H9 (cell line): Measurements from ENCODE around the gene CLTCL1. TPM values are rescaled to one million over a fixed set of nuclear protein-coding genes. Genes with fewer than 3 reads are reported as not detected.

Source experiments
- DNase-seq: peaks from one replicate; pipeline ENCODE4 v3.0.0-alpha.2; 2017
- H2AFZ ChIP-seq: one replicate; pipeline ENCODE4 v1.6.1; 2013; ENCODE audit warnings: mild to moderate bottlenecking, low read length, control low read depth, moderate library complexity
- H2AK5ac ChIP-seq: 2 replicates; pipeline ENCODE4 v1.6.1; 2013; ENCODE audit warnings: low read length, control low read depth, mixed read lengths; ENCODE audit not compliant: insufficient read length
- H2BK120ac ChIP-seq: one replicate; pipeline ENCODE4 v1.6.1; 2013; ENCODE audit warnings: low read depth, mild to moderate bottlenecking, low read length, control low read depth, inconsistent platforms; ENCODE audit not compliant: poor library complexity, severe bottlenecking
- H2BK12ac ChIP-seq: 2 replicates; pipeline ENCODE4 v1.6.1; 2013; ENCODE audit warnings: low read length, control low read depth, mixed read lengths, low read depth; ENCODE audit not compliant: insufficient read length
- H2BK15ac ChIP-seq: 2 replicates; pipeline ENCODE4 v1.6.1; 2013; ENCODE audit warnings: low read depth, low read length, control low read depth
- H2BK20ac ChIP-seq: one replicate; pipeline ENCODE4 v1.6.1; 2013; ENCODE audit warnings: low read depth, mild to moderate bottlenecking, low read length, control low read depth, inconsistent platforms; ENCODE audit not compliant: poor library complexity, severe bottlenecking
- H2BK5ac ChIP-seq: 2 replicates; pipeline ENCODE4 v1.6.1; 2013; ENCODE audit warnings: low read length, control low read depth, mixed read lengths; ENCODE audit not compliant: insufficient read length
- H3K14ac ChIP-seq: 2 replicates; pipeline ENCODE4 v1.6.1; 2013; ENCODE audit warnings: low read length, control low read depth; ENCODE audit not compliant: insufficient read depth
- H3K18ac ChIP-seq: 2 replicates; pipeline ENCODE4 v1.6.1; 2013; ENCODE audit warnings: low read depth, mild to moderate bottlenecking, mixed read lengths, low read length, control low read depth; ENCODE audit not compliant: insufficient read length
- H3K23ac ChIP-seq: 2 replicates; pipeline ENCODE4 v1.6.1; 2013; ENCODE audit warnings: low read length, control low read depth, mixed read lengths, low read depth; ENCODE audit not compliant: insufficient read length
- H3K23me2 ChIP-seq: 2 replicates; pipeline ENCODE4 v1.6.1; 2013; ENCODE audit warnings: low read depth, mild to moderate bottlenecking, mixed read lengths, low read length, control low read depth; ENCODE audit not compliant: insufficient read length, poor library complexity, severe bottlenecking
- H3K27ac ChIP-seq: 2 replicates; pipeline ENCODE4 v1.5.1; 2013; ENCODE audit warnings: low read length, control low read depth, mixed read lengths, low read depth; ENCODE audit not compliant: insufficient read length
- H3K27me3 ChIP-seq: 2 replicates; pipeline ENCODE4 v1.6.1; 2013; ENCODE audit warnings: low read length, control low read depth, inconsistent platforms; ENCODE audit not compliant: insufficient read depth
- H3K4ac ChIP-seq: 2 replicates; pipeline ENCODE4 v1.6.1; 2013; ENCODE audit warnings: low read depth, mild to moderate bottlenecking, control low read depth, inconsistent platforms, low read length, moderate library complexity
- H3K4me1 ChIP-seq: 2 replicates; pipeline ENCODE4 v1.6.1; 2013; ENCODE audit warnings: low read length, control low read depth, inconsistent platforms; ENCODE audit not compliant: insufficient read depth
- H3K4me2 ChIP-seq: 2 replicates; pipeline ENCODE4 v1.6.1; 2013; ENCODE audit warnings: low read length, control low read depth, mixed read lengths; ENCODE audit not compliant: insufficient read length, insufficient read depth
- H3K56ac ChIP-seq: 2 replicates; pipeline ENCODE4 v1.6.1; 2013; ENCODE audit warnings: low read depth, mild to moderate bottlenecking, mixed read lengths, low read length, control low read depth; ENCODE audit not compliant: insufficient read length
- H3K79me1 ChIP-seq: 2 replicates; pipeline ENCODE4 v1.6.1; 2013; ENCODE audit warnings: low read depth, mild to moderate bottlenecking, moderate library complexity, low read length, control low read depth, inconsistent platforms; ENCODE audit not compliant: insufficient read depth, poor library complexity, severe bottlenecking
- H3K79me2 ChIP-seq: 2 replicates; pipeline ENCODE4 v1.6.1; 2013; ENCODE audit warnings: low read length, control low read depth, inconsistent platforms; ENCODE audit not compliant: insufficient read depth
- H3K9ac ChIP-seq: 2 replicates; pipeline ENCODE4 v1.6.1; 2013; ENCODE audit warnings: low read length, control low read depth, mixed read lengths; ENCODE audit not compliant: insufficient read length; ENCODE audit errors: extremely low read depth
- H3K9me3 ChIP-seq: one replicate; pipeline ENCODE4 v1.6.1; 2013; ENCODE audit warnings: low read depth, low read length, inconsistent platforms; ENCODE audit not compliant: control insufficient read depth
- H3T11ph ChIP-seq: one replicate; pipeline ENCODE4 v1.6.1; 2013; ENCODE audit warnings: mild to moderate bottlenecking, low read length, control low read depth, inconsistent platforms
- H4K20me1 ChIP-seq: one replicate; pipeline ENCODE4 v1.6.1; 2013; ENCODE audit not compliant: control insufficient read depth, insufficient read length, insufficient read depth
- H4K5ac ChIP-seq: 2 replicates; pipeline ENCODE4 v1.6.1; 2013; ENCODE audit warnings: low read depth, mild to moderate bottlenecking, mixed read lengths, low read length, control low read depth; ENCODE audit not compliant: insufficient read length
- H4K8ac ChIP-seq: replicated peaks from 2 replicates; pipeline ENCODE4 v1.6.1; 2013; ENCODE audit warnings: low read length, control low read depth, mixed read lengths, low read depth; ENCODE audit not compliant: insufficient read length
- H4K91ac ChIP-seq: 2 replicates; pipeline ENCODE4 v1.6.1; 2013; ENCODE audit warnings: low read depth, mild to moderate bottlenecking, moderate library complexity, mixed read lengths, low read length, control low read depth; ENCODE audit not compliant: insufficient read length
- H3K27ac Mint-ChIP-seq, 3 experiments: 2 replicates in 2 of 3; 3 replicates in 1 of 3; pipeline ENCODE4 v1.8.0; 2020 to 2021; ENCODE audit warnings: mixed read lengths in 3 of 3, mild to moderate bottlenecking in 1 of 3, moderate library complexity in 1 of 3
- H3K27me3 Mint-ChIP-seq: 2 replicates; pipeline ENCODE4 v1.8.0; 2021; ENCODE audit warnings: low read depth, mild to moderate bottlenecking, moderate library complexity, mixed read lengths
- H3K36me3 Mint-ChIP-seq, 3 experiments: 2 replicates in 2 of 3; 3 replicates in 1 of 3; pipeline ENCODE4 v1.8.0; 2020 to 2021; ENCODE audit warnings: low read depth in 3 of 3, mixed read lengths in 3 of 3; ENCODE audit not compliant: insufficient read depth in 1 of 3
- H3K4me1 Mint-ChIP-seq, 2 experiments: 2 replicates each; pipeline ENCODE4 v1.8.0; 2020; ENCODE audit warnings: mixed read lengths in 2 of 2
- H3K4me3 Mint-ChIP-seq, 2 experiments: 2 replicates in 1 of 2; 3 replicates in 1 of 2; pipeline ENCODE4 v1.8.0; 2020 to 2021; ENCODE audit warnings: mild to moderate bottlenecking in 2 of 2, mixed read lengths in 2 of 2, moderate library complexity in 1 of 2
- H3K9me3 Mint-ChIP-seq, 2 experiments: 2 replicates in 1 of 2; 3 replicates in 1 of 2; pipeline ENCODE4 v1.8.0; 2020; ENCODE audit warnings: mild to moderate bottlenecking in 2 of 2, mixed read lengths in 2 of 2, moderate library complexity in 1 of 2
- CTCF ChIP-seq: fragments of 200-600 bp; sonication (generic); conservative IDR thresholded peaks from 3 replicates; pipeline ENCODE4 v1.8.0; 2021; ENCODE audit warnings: antibody characterized with exemption, mild to moderate bottlenecking
- WGBS: extraction: QIAGEN DNeasy Blood & Tissue Kit; methylation state at CpG from one replicate; pipeline ENCODE4 v1.1.7; 2013; ENCODE audit warnings: missing lambda C conversion rate, low lambda C conversion rate, mixed read lengths; ENCODE audit not compliant: insufficient read length; ENCODE audit errors: extremely low coverage; 5-methylcytosine and 5-hydroxymethylcytosine counted together
- total RNA-seq: library from RNA; stranded (reverse); gene quantifications from 2 replicates; pipeline ENCODE4 v1.2.1, GENCODE V29; 2021

CLTCL1 gene
- total RNA-seq, 1 experiment from 2014 or later = 11.1 TPM

- Histone ChIP-seq H2AK5ac (no peak overlapping the region), H3K56ac (no peak overlapping the region), H2BK20ac (no peak overlapping the region), H4K91ac (no peak overlapping the region), H2BK15ac (no peak overlapping the region), H3K18ac (no peak overlapping the region), H3K79me1 (no peaks in the 10 kb centered on the region), H3T11ph (no peak overlapping the region), H3K27me3 (peaks cover 46% of the 10 kb centered on the region), H4K8ac (no peak overlapping the region), H3K27ac (no peak overlapping the region), H3K79me2 (peaks cover 3% of the 10 kb centered on the region; the same call in 1 of the 2 replicates), H3K4ac (no peak overlapping the region), H3K4me1 (no peaks in the 10 kb centered on the region), H2BK120ac (no peak overlapping the region), H3K4me2 (peak overlapping the region; percentile 24), H2BK5ac (no peak overlapping the region), H3K9ac (no peak overlapping the region), H3K9me3 (no peaks in the 10 kb centered on the region), H2AFZ (no peak overlapping the region), H3K14ac (no peak overlapping the region), H3K23me2 (peaks cover 8% of the 10 kb centered on the region), H4K5ac (no peak overlapping the region), H4K20me1 (no peaks in the 10 kb centered on the region), H3K23ac (no peak overlapping the region), H2BK12ac (no peak overlapping the region)
- no peak for DNase-seq
- Mint-ChIP-seq H3K27me3 (peaks cover 69% of the 10 kb centered on the region), H3K9me3 (peaks cover 13% of the 10 kb centered on the region in 2 experiments), H3K4me3 (peak overlapping the region in 1 of 2 experiments; percentile 76; a peak in 1 of 5 replicates), H3K27ac (no peak overlapping the region; a peak in 1 of 7 replicates), H3K4me1 (peaks cover 17 to 26% of the 10 kb centered on the region in 2 experiments), H3K36me3 (peaks cover 4 to 9% (median 5%) of the 10 kb centered on the region in 3 experiments; a peak in 6 of 7 replicates)
- no CpG with 5 or more reads among the region's 33 CpGs for WGBS
- TF ChIP-seq CTCF = no peak
Measured at GRCh38 chr22:19148417-19149046, 143.0 kb downstream of the CLTCL1 start.
